Measurements from ENCODE around the gene CEP192. TPM values are rescaled to one million over a fixed set of nuclear protein-coding genes. Genes with fewer than 3 reads are reported as not detected.

CEP192 gene
- polyA plus RNA-seq, 1 of the 3 experiments (the other 2 are of a cell fraction): 9.4 TPM

- no peaks in the 10 kb centered on the region for H3K9me3 ChIP-seq
- DNase-seq: no peak
- no peaks in the 10 kb centered on the region for H3K9me2 ChIP-seq
- no peak overlapping the region for H3K4me2 ChIP-seq
- TF ChIP-seq FOXM1 (IDR thresholded peaks at IDR 0.05; ENCODE audit: low read depth): no peak
- TF ChIP-seq TCF12 (IDR thresholded peaks at IDR 0.05): no peak
- TF ChIP-seq EP300 (IDR thresholded peaks at IDR 0.05; ENCODE audit: borderline replicate concordance in 1 of 2, low read depth in 1 of 2, low read length in 1 of 2): no peak
- no peak for TF ChIP-seq NFIC (IDR thresholded peaks at IDR 0.05; ENCODE audit: borderline replicate concordance)
- no peak for TF ChIP-seq EZH2phosphoT487 (IDR thresholded peaks at IDR 0.05; ENCODE audit: borderline replicate concordance, low read depth)
- TF ChIP-seq MAX (IDR thresholded peaks at IDR 0.05; ENCODE audit: low read depth): no peak
- no peak for TF ChIP-seq RFX5 (IDR thresholded peaks at IDR 0.05; ENCODE audit: low read length)
- no peak for TF ChIP-seq TEAD4 (IDR thresholded peaks at IDR 0.05; ENCODE audit: borderline replicate concordance, insufficient read depth)
- TF ChIP-seq NRF1 (IDR thresholded peaks at IDR 0.05; ENCODE audit: low read depth, low read length): no peak
- no peak for TF ChIP-seq PBX3 (IDR thresholded peaks at IDR 0.05)
- TF ChIP-seq REST (IDR thresholded peaks at IDR 0.05; ENCODE audit: low read depth, low read length): no peak
- no peak for TF ChIP-seq GATA2 (CRISPR knock-in tag; IDR thresholded peaks at IDR 0.05)
- TF ChIP-seq SMC3 (IDR thresholded peaks at IDR 0.05; ENCODE audit: low read depth, low read length): no peak
- no peak for TF ChIP-seq USF2 (IDR thresholded peaks at IDR 0.05; ENCODE audit: borderline replicate concordance, low read depth, low read length)
- no peak for TF ChIP-seq ZBTB33 (IDR thresholded peaks at IDR 0.05; ENCODE audit: borderline replicate concordance, low read depth)
- no peak for TF ChIP-seq ELF1 (IDR thresholded peaks at IDR 0.05)
- TF ChIP-seq GABPA (IDR thresholded peaks at IDR 0.05; ENCODE audit: low read depth): no peak
- no peak for TF ChIP-seq RAD21 (IDR thresholded peaks at IDR 0.05; ENCODE audit: low read length)
- no peak for TF ChIP-seq CTCF (IDR thresholded peaks at IDR 0.05)
- no peak for TF ChIP-seq TAF1 (IDR thresholded peaks at IDR 0.05; ENCODE audit: borderline replicate concordance, low read depth, low read length)
- H3K27ac ChIP-seq (ENCODE audit: low read depth in 2 of 2, low read length in 1 of 2): no peak overlapping the region
- WGBS (ENCODE audit: low lambda C conversion rate): 97% methylated on average over 4 of the region's 4 CpGs
- no peaks in the 10 kb centered on the region for H4K20me1 ChIP-seq (ENCODE audit: insufficient read depth)
- ChIA-PET POLR2A (no interaction called here), CTCF (no interaction called here)
- H3F3A ChIP-seq (replicated peaks; ENCODE audit: insufficient read depth): no peaks in the 10 kb centered on the region
- H3K9ac ChIP-seq: no peak overlapping the region
- no peaks in the 10 kb centered on the region for H3K4me1 ChIP-seq (ENCODE audit: control insufficient read depth in 1 of 2, insufficient read depth in 2 of 2, low read depth in 1 of 2, low read length in 1 of 2)
- H3K4me3 ChIP-seq (ENCODE audit: low read depth in 2 of 2, low read length in 1 of 2): no peak overlapping the region
- H2AFZ ChIP-seq (ENCODE audit: low read depth): no peak overlapping the region
- peaks cover 14% of the 10 kb centered on the region; the same call in 1 of the 2 replicates for H3K79me2 ChIP-seq (ENCODE audit: insufficient read depth)
- H3K36me3 ChIP-seq (replicated peaks in 1 of 2; ENCODE audit: control insufficient read depth in 1 of 2, insufficient read depth in 2 of 2, low read length in 1 of 2): peaks cover 33 to 58% of the 10 kb centered on the region in 2 experiments
- H3K27me3 ChIP-seq (ENCODE audit: insufficient read depth): no peaks in the 10 kb centered on the region
These were observed 95.7 kb downstream of the CEP192 start for GRCh38 chr18:13086906-13087305.

Measured in SK-N-SH (cell line).